H9 (cell line): ENCODE data around the gene WDR73. TPM values are rescaled to one million over a fixed set of nuclear protein-coding genes. Genes with fewer than 3 reads are reported as not detected.

Experiments used
- DNase-seq: peaks from one replicate; pipeline ENCODE4 v3.0.0-alpha.2; 2017
- H2AFZ ChIP-seq: one replicate; pipeline ENCODE4 v1.6.1; 2013; ENCODE audit warnings: mild to moderate bottlenecking, low read length, control low read depth, moderate library complexity
- H2AK5ac ChIP-seq: 2 replicates; pipeline ENCODE4 v1.6.1; 2013; ENCODE audit warnings: low read length, control low read depth, mixed read lengths; ENCODE audit not compliant: insufficient read length
- H2BK120ac ChIP-seq: one replicate; pipeline ENCODE4 v1.6.1; 2013; ENCODE audit warnings: low read depth, mild to moderate bottlenecking, low read length, control low read depth, inconsistent platforms; ENCODE audit not compliant: poor library complexity, severe bottlenecking
- H2BK12ac ChIP-seq: 2 replicates; pipeline ENCODE4 v1.6.1; 2013; ENCODE audit warnings: low read length, control low read depth, mixed read lengths, low read depth; ENCODE audit not compliant: insufficient read length
- H2BK15ac ChIP-seq: 2 replicates; pipeline ENCODE4 v1.6.1; 2013; ENCODE audit warnings: low read depth, low read length, control low read depth
- H2BK20ac ChIP-seq: one replicate; pipeline ENCODE4 v1.6.1; 2013; ENCODE audit warnings: low read depth, mild to moderate bottlenecking, low read length, control low read depth, inconsistent platforms; ENCODE audit not compliant: poor library complexity, severe bottlenecking
- H2BK5ac ChIP-seq: 2 replicates; pipeline ENCODE4 v1.6.1; 2013; ENCODE audit warnings: low read length, control low read depth, mixed read lengths; ENCODE audit not compliant: insufficient read length
- H3K14ac ChIP-seq: 2 replicates; pipeline ENCODE4 v1.6.1; 2013; ENCODE audit warnings: low read length, control low read depth; ENCODE audit not compliant: insufficient read depth
- H3K18ac ChIP-seq: 2 replicates; pipeline ENCODE4 v1.6.1; 2013; ENCODE audit warnings: low read depth, mild to moderate bottlenecking, mixed read lengths, low read length, control low read depth; ENCODE audit not compliant: insufficient read length
- H3K23ac ChIP-seq: 2 replicates; pipeline ENCODE4 v1.6.1; 2013; ENCODE audit warnings: low read length, control low read depth, mixed read lengths, low read depth; ENCODE audit not compliant: insufficient read length
- H3K23me2 ChIP-seq: 2 replicates; pipeline ENCODE4 v1.6.1; 2013; ENCODE audit warnings: low read depth, mild to moderate bottlenecking, mixed read lengths, low read length, control low read depth; ENCODE audit not compliant: insufficient read length, poor library complexity, severe bottlenecking
- H3K27ac ChIP-seq: 2 replicates; pipeline ENCODE4 v1.5.1; 2013; ENCODE audit warnings: low read length, control low read depth, mixed read lengths, low read depth; ENCODE audit not compliant: insufficient read length
- H3K27me3 ChIP-seq: 2 replicates; pipeline ENCODE4 v1.6.1; 2013; ENCODE audit warnings: low read length, control low read depth, inconsistent platforms; ENCODE audit not compliant: insufficient read depth
- H3K4ac ChIP-seq: 2 replicates; pipeline ENCODE4 v1.6.1; 2013; ENCODE audit warnings: low read depth, mild to moderate bottlenecking, control low read depth, inconsistent platforms, low read length, moderate library complexity
- H3K4me1 ChIP-seq: 2 replicates; pipeline ENCODE4 v1.6.1; 2013; ENCODE audit warnings: low read length, control low read depth, inconsistent platforms; ENCODE audit not compliant: insufficient read depth
- H3K4me2 ChIP-seq: 2 replicates; pipeline ENCODE4 v1.6.1; 2013; ENCODE audit warnings: low read length, control low read depth, mixed read lengths; ENCODE audit not compliant: insufficient read length, insufficient read depth
- H3K56ac ChIP-seq: 2 replicates; pipeline ENCODE4 v1.6.1; 2013; ENCODE audit warnings: low read depth, mild to moderate bottlenecking, mixed read lengths, low read length, control low read depth; ENCODE audit not compliant: insufficient read length
- H3K79me1 ChIP-seq: 2 replicates; pipeline ENCODE4 v1.6.1; 2013; ENCODE audit warnings: low read depth, mild to moderate bottlenecking, moderate library complexity, low read length, control low read depth, inconsistent platforms; ENCODE audit not compliant: insufficient read depth, poor library complexity, severe bottlenecking
- H3K79me2 ChIP-seq: 2 replicates; pipeline ENCODE4 v1.6.1; 2013; ENCODE audit warnings: low read length, control low read depth, inconsistent platforms; ENCODE audit not compliant: insufficient read depth
- H3K9ac ChIP-seq: 2 replicates; pipeline ENCODE4 v1.6.1; 2013; ENCODE audit warnings: low read length, control low read depth, mixed read lengths; ENCODE audit not compliant: insufficient read length; ENCODE audit errors: extremely low read depth
- H3K9me3 ChIP-seq: one replicate; pipeline ENCODE4 v1.6.1; 2013; ENCODE audit warnings: low read depth, low read length, inconsistent platforms; ENCODE audit not compliant: control insufficient read depth
- H3T11ph ChIP-seq: one replicate; pipeline ENCODE4 v1.6.1; 2013; ENCODE audit warnings: mild to moderate bottlenecking, low read length, control low read depth, inconsistent platforms
- H4K20me1 ChIP-seq: one replicate; pipeline ENCODE4 v1.6.1; 2013; ENCODE audit not compliant: control insufficient read depth, insufficient read length, insufficient read depth
- H4K5ac ChIP-seq: 2 replicates; pipeline ENCODE4 v1.6.1; 2013; ENCODE audit warnings: low read depth, mild to moderate bottlenecking, mixed read lengths, low read length, control low read depth; ENCODE audit not compliant: insufficient read length
- H4K8ac ChIP-seq: replicated peaks from 2 replicates; pipeline ENCODE4 v1.6.1; 2013; ENCODE audit warnings: low read length, control low read depth, mixed read lengths, low read depth; ENCODE audit not compliant: insufficient read length
- H4K91ac ChIP-seq: 2 replicates; pipeline ENCODE4 v1.6.1; 2013; ENCODE audit warnings: low read depth, mild to moderate bottlenecking, moderate library complexity, mixed read lengths, low read length, control low read depth; ENCODE audit not compliant: insufficient read length
- H3K27ac Mint-ChIP-seq, 3 experiments: 2 replicates in 2 of 3; 3 replicates in 1 of 3; pipeline ENCODE4 v1.8.0; 2020 to 2021; ENCODE audit warnings: mixed read lengths in 3 of 3, mild to moderate bottlenecking in 1 of 3, moderate library complexity in 1 of 3
- H3K27me3 Mint-ChIP-seq: 2 replicates; pipeline ENCODE4 v1.8.0; 2021; ENCODE audit warnings: low read depth, mild to moderate bottlenecking, moderate library complexity, mixed read lengths
- H3K36me3 Mint-ChIP-seq, 3 experiments: 2 replicates in 2 of 3; 3 replicates in 1 of 3; pipeline ENCODE4 v1.8.0; 2020 to 2021; ENCODE audit warnings: low read depth in 3 of 3, mixed read lengths in 3 of 3; ENCODE audit not compliant: insufficient read depth in 1 of 3
- H3K4me1 Mint-ChIP-seq, 2 experiments: 2 replicates each; pipeline ENCODE4 v1.8.0; 2020; ENCODE audit warnings: mixed read lengths in 2 of 2
- H3K4me3 Mint-ChIP-seq, 2 experiments: 2 replicates in 1 of 2; 3 replicates in 1 of 2; pipeline ENCODE4 v1.8.0; 2020 to 2021; ENCODE audit warnings: mild to moderate bottlenecking in 2 of 2, mixed read lengths in 2 of 2, moderate library complexity in 1 of 2
- H3K9me3 Mint-ChIP-seq, 2 experiments: 2 replicates in 1 of 2; 3 replicates in 1 of 2; pipeline ENCODE4 v1.8.0; 2020; ENCODE audit warnings: mild to moderate bottlenecking in 2 of 2, mixed read lengths in 2 of 2, moderate library complexity in 1 of 2
- CTCF ChIP-seq: fragments of 200-600 bp; sonication (generic); conservative IDR thresholded peaks from 3 replicates; pipeline ENCODE4 v1.8.0; 2021; ENCODE audit warnings: antibody characterized with exemption, mild to moderate bottlenecking
- WGBS: extraction: QIAGEN DNeasy Blood & Tissue Kit; methylation state at CpG from one replicate; pipeline ENCODE4 v1.1.7; 2013; ENCODE audit warnings: missing lambda C conversion rate, low lambda C conversion rate, mixed read lengths; ENCODE audit not compliant: insufficient read length; ENCODE audit errors: extremely low coverage; 5-methylcytosine and 5-hydroxymethylcytosine counted together
- total RNA-seq: library from RNA; stranded (reverse); gene quantifications from 2 replicates; pipeline ENCODE4 v1.2.1, GENCODE V29; 2021

Gene WDR73
- total RNA-seq, 1 experiment from 2014 or later, result 41.6 TPM

- Histone ChIP-seq H2AFZ (no peak overlapping the region), H3K14ac (no peak overlapping the region), H3K4ac (no peak overlapping the region), H3K23ac (no peak overlapping the region), H3K79me2 (no peaks in the 10 kb centered on the region), H3K27me3 (no peaks in the 10 kb centered on the region; the same call in 1 of the 2 replicates), H3K56ac (no peak overlapping the region), H2BK5ac (no peak overlapping the region), H4K91ac (no peak overlapping the region), H3K4me2 (peak overlapping the region; percentile 75), H2BK20ac (no peak overlapping the region), H3T11ph (no peak overlapping the region), H3K18ac (no peak overlapping the region), H4K5ac (no peak overlapping the region), H3K9ac (no peak overlapping the region), H2AK5ac (no peak overlapping the region), H3K23me2 (peaks cover 16% of the 10 kb centered on the region), H3K4me1 (peaks cover 15% of the 10 kb centered on the region), H3K9me3 (no peaks in the 10 kb centered on the region), H2BK15ac (no peak overlapping the region), H3K79me1 (no peaks in the 10 kb centered on the region), H4K8ac (no peak overlapping the region), H2BK12ac (no peak overlapping the region), H4K20me1 (peaks cover 3% of the 10 kb centered on the region), H3K27ac (no peak overlapping the region), H2BK120ac (no peak overlapping the region)
- TF ChIP-seq CTCF, result no peak
- H3K36me3 Mint-ChIP-seq, result peaks cover 11 to 17% (median 11%) of the 10 kb centered on the region in 3 experiments; a peak in 6 of 7 replicates
- peaks cover 36% of the 10 kb centered on the region for H3K27me3 Mint-ChIP-seq
- H3K27ac Mint-ChIP-seq, result no peak overlapping the region
- no peaks in the 10 kb centered on the region for H3K9me3 Mint-ChIP-seq
- peaks cover 28 to 37% of the 10 kb centered on the region in 2 experiments for H3K4me1 Mint-ChIP-seq
- H3K4me3 Mint-ChIP-seq, result peak overlapping the region; percentile 63 to 76
- no CpG with 5 or more reads among the region's 23 CpGs for WGBS
- no peak for DNase-seq
Observed at GRCh38 chr15:84634228-84634837, 19.8 kb downstream of the WDR73 start.
